GM12878 (cell line): Measurements from ENCODE around the gene RTEL1. TPM values are rescaled to one million over a fixed set of nuclear protein-coding genes. Genes with fewer than 3 reads are reported as not detected.

Experiments
- ASH2L ChIP-seq: fragments of 300-600, 200-600 bp; sonication (generic); IDR thresholded peaks from 2 replicates; pipeline ENCODE4 v1.6.1; 2017; ENCODE audit warnings: low read depth, mild to moderate bottlenecking, borderline replicate concordance
- IKZF1 ChIP-seq: fragments of 450-650 bp; conservative IDR thresholded peaks from 2 replicates; pipeline ENCODE4 v1.6.1; 2017; ENCODE audit warnings: antibody characterized with exemption, mild to moderate bottlenecking
- MEF2A ChIP-seq: IDR thresholded peaks from 2 replicates; pipeline ENCODE4 v1.6.1; 2011; ENCODE audit warnings: low read depth, mild to moderate bottlenecking, low read length, moderate library complexity; ENCODE audit not compliant: insufficient read depth
- MEF2B ChIP-seq: fragments of 450-650 bp; IDR thresholded peaks from 2 replicates; pipeline ENCODE4 v1.6.1; 2018; ENCODE audit warnings: mild to moderate bottlenecking, moderate library complexity; ENCODE audit not compliant: partially characterized antibody, poor library complexity, severe bottlenecking
- polyA plus RNA-seq, 11 experiments: library from polyadenylated mRNA; depleted of rRNA in 4 of 11; unstranded in 6 of 11; stranded (reverse) in 5 of 11; fragments of >200 nt; fragmentation: Nextera tagmentation in 4 of 11; fragmentation: Illumina TruSeq in 1 of 11; extraction: Ambion mirVana in 4 of 11; extraction: Trizol in 1 of 11; gene quantifications; 1 replicate in 1 of 11; 2 replicates in 10 of 11; pipeline versions ENCODE4 v1.2.1 to v1.2.3, GENCODE V29; 2011 to 2016; ENCODE audit warnings: inconsistent platforms in 2 of 11, missing spikeins in 2 of 11, low read depth in 1 of 11
- total RNA-seq, 4 experiments: library from RNA; depleted of rRNA in 3 of 4; stranded (reverse); fragments of >200 nt in 3 of 4; fragmentation: Illumina TruSeq in 1 of 4; extraction: Trizol in 1 of 4; gene quantifications; 2 replicates each; pipeline versions ENCODE4 v1.2.1 to v1.2.3, GENCODE V29; 2013 to 2021
- TF ChIP-seq, protein P1 (sequence below): fragments of 450-650 bp; formaldehyde crosslinking; IDR thresholded peaks from 2 replicates; pipeline ENCODE4 v1.4.0; 2020; ENCODE audit warnings: mild to moderate bottlenecking, moderate library complexity
- TF ChIP-seq, protein P2 (sequence below): IDR thresholded peaks from 2 replicates; pipeline ENCODE4 v1.6.1; 2012; ENCODE audit warnings: low read depth, low read length, improper control_type of control experiment
- TF ChIP-seq, protein P3 (sequence below): IDR thresholded peaks from 2 replicates; pipeline ENCODE4 v1.6.1; 2012; ENCODE audit warnings: mild to moderate bottlenecking, low read depth, low read length
- TF ChIP-seq, protein P4 (sequence below): fragments of 450-650 bp; IDR thresholded peaks from 2 replicates; pipeline ENCODE4 v1.6.1; 2018; ENCODE audit warnings: borderline replicate concordance, mild to moderate bottlenecking; ENCODE audit not compliant: partially characterized antibody
- TF ChIP-seq, protein P5 (sequence below): IDR thresholded peaks from 2 replicates; pipeline ENCODE4 v1.6.1; 2011; ENCODE audit warnings: borderline replicate concordance, low read depth, mild to moderate bottlenecking, moderate library complexity, low read length; ENCODE audit not compliant: insufficient read depth, poor library complexity, severe bottlenecking
- TF ChIP-seq, protein P6 (sequence below): fragments of 450-650 bp; IDR thresholded peaks from 2 replicates; pipeline ENCODE4 v1.6.1; 2017; ENCODE audit warnings: low read depth, mild to moderate bottlenecking, moderate library complexity

The RTEL1 gene
- total and polyA plus RNA-seq, 10 of the 15 experiments (the other 5 are each of a cell fraction or from before 2014, with no cell fraction given) = 0.40 to 37.2 (median 15.6) TPM; not detected in 1

DNA sequence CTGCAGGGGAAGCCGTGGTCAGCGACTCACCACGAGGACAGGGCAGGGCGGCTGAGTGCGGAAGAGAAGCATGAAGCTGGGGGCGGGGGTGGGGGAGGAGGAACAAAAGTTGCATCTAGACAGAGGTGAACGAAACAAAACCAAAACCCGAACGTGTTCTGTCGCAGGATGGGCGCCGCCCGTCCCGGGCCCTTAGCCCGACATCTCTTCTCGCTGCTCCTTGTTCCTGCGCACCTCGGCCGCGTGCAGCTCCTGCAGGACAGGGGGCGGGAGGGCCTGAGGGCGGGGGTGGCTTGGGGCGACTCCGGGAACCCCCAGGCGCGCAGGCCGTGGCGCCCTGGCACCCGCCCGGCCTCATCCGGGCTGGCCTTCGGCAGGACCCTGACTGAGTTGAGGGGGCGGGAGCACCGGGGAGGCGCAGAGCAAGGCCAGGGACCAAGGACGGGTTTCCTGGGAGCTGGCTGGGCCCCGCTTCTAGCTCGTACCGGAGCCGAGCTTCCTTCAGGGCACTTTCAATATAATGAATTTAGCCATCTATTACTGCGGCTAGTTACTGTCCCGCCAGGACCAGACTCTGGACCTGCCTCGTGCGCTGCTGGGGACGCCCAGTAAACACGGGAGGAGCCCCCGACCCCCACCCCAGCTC lies 16.8 kb upstream of the RTEL1 start (continued):
- TF ChIP-seq, protein P1, sequence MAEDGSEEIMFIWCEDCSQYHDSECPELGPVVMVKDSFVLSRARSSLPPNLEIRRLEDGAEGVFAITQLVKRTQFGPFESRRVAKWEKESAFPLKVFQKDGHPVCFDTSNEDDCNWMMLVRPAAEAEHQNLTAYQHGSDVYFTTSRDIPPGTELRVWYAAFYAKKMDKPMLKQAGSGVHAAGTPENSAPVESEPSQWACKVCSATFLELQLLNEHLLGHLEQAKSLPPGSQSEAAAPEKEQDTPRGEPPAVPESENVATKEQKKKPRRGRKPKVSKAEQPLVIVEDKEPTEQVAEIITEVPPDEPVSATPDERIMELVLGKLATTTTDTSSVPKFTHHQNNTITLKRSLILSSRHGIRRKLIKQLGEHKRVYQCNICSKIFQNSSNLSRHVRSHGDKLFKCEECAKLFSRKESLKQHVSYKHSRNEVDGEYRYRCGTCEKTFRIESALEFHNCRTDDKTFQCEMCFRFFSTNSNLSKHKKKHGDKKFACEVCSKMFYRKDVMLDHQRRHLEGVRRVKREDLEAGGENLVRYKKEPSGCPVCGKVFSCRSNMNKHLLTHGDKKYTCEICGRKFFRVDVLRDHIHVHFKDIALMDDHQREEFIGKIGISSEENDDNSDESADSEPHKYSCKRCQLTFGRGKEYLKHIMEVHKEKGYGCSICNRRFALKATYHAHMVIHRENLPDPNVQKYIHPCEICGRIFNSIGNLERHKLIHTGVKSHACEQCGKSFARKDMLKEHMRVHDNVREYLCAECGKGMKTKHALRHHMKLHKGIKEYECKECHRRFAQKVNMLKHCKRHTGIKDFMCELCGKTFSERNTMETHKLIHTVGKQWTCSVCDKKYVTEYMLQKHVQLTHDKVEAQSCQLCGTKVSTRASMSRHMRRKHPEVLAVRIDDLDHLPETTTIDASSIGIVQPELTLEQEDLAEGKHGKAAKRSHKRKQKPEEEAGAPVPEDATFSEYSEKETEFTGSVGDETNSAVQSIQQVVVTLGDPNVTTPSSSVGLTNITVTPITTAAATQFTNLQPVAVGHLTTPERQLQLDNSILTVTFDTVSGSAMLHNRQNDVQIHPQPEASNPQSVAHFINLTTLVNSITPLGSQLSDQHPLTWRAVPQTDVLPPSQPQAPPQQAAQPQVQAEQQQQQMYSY (CRISPR knock-in tag) = no peak
- no peak for TF ChIP-seq MEF2A
- 0 out of 2 replicates have a peak, but pooled peaks have one; percentile 6 for TF ChIP-seq IKZF1
- TF ChIP-seq, protein P2, sequence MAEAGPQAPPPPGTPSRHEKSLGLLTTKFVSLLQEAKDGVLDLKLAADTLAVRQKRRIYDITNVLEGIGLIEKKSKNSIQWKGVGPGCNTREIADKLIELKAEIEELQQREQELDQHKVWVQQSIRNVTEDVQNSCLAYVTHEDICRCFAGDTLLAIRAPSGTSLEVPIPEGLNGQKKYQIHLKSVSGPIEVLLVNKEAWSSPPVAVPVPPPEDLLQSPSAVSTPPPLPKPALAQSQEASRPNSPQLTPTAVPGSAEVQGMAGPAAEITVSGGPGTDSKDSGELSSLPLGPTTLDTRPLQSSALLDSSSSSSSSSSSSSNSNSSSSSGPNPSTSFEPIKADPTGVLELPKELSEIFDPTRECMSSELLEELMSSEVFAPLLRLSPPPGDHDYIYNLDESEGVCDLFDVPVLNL = no peak
- no peak for TF ChIP-seq ASH2L
- TF ChIP-seq, protein P3, sequence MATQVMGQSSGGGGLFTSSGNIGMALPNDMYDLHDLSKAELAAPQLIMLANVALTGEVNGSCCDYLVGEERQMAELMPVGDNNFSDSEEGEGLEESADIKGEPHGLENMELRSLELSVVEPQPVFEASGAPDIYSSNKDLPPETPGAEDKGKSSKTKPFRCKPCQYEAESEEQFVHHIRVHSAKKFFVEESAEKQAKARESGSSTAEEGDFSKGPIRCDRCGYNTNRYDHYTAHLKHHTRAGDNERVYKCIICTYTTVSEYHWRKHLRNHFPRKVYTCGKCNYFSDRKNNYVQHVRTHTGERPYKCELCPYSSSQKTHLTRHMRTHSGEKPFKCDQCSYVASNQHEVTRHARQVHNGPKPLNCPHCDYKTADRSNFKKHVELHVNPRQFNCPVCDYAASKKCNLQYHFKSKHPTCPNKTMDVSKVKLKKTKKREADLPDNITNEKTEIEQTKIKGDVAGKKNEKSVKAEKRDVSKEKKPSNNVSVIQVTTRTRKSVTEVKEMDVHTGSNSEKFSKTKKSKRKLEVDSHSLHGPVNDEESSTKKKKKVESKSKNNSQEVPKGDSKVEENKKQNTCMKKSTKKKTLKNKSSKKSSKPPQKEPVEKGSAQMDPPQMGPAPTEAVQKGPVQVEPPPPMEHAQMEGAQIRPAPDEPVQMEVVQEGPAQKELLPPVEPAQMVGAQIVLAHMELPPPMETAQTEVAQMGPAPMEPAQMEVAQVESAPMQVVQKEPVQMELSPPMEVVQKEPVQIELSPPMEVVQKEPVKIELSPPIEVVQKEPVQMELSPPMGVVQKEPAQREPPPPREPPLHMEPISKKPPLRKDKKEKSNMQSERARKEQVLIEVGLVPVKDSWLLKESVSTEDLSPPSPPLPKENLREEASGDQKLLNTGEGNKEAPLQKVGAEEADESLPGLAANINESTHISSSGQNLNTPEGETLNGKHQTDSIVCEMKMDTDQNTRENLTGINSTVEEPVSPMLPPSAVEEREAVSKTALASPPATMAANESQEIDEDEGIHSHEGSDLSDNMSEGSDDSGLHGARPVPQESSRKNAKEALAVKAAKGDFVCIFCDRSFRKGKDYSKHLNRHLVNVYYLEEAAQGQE = no peak
- TF ChIP-seq MEF2B = no peak
- TF ChIP-seq, protein P4, sequence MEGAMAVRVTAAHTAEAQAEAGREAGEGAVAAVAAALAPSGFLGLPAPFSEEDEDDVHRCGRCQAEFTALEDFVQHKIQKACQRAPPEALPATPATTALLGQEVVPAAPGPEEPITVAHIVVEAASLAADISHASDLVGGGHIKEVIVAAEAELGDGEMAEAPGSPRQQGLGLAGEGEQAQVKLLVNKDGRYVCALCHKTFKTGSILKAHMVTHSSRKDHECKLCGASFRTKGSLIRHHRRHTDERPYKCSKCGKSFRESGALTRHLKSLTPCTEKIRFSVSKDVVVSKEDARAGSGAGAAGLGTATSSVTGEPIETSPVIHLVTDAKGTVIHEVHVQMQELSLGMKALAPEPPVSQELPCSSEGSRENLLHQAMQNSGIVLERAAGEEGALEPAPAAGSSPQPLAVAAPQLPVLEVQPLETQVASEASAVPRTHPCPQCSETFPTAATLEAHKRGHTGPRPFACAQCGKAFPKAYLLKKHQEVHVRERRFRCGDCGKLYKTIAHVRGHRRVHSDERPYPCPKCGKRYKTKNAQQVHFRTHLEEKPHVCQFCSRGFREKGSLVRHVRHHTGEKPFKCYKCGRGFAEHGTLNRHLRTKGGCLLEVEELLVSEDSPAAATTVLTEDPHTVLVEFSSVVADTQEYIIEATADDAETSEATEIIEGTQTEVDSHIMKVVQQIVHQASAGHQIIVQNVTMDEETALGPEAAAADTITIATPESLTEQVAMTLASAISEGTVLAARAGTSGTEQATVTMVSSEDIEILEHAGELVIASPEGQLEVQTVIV = no peak
- TF ChIP-seq, protein P5, sequence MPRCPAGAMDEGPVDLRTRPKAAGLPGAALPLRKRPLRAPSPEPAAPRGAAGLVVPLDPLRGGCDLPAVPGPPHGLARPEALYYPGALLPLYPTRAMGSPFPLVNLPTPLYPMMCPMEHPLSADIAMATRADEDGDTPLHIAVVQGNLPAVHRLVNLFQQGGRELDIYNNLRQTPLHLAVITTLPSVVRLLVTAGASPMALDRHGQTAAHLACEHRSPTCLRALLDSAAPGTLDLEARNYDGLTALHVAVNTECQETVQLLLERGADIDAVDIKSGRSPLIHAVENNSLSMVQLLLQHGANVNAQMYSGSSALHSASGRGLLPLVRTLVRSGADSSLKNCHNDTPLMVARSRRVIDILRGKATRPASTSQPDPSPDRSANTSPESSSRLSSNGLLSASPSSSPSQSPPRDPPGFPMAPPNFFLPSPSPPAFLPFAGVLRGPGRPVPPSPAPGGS = no peak
- TF ChIP-seq, protein P6, sequence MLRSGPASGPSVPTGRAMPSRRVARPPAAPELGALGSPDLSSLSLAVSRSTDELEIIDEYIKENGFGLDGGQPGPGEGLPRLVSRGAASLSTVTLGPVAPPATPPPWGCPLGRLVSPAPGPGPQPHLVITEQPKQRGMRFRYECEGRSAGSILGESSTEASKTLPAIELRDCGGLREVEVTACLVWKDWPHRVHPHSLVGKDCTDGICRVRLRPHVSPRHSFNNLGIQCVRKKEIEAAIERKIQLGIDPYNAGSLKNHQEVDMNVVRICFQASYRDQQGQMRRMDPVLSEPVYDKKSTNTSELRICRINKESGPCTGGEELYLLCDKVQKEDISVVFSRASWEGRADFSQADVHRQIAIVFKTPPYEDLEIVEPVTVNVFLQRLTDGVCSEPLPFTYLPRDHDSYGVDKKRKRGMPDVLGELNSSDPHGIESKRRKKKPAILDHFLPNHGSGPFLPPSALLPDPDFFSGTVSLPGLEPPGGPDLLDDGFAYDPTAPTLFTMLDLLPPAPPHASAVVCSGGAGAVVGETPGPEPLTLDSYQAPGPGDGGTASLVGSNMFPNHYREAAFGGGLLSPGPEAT = no peak
